WTC11 (cell line): ENCODE measurements around the gene NKPD1. TPM values are rescaled to one million over a fixed set of nuclear protein-coding genes. Genes with fewer than 3 reads are reported as not detected.
A peak's percentile ranks its signal among the peaks of the same experiment; 100 is the strongest.

ENCODE experiments used
- ATAC-seq: fragments of 200-7000 bp; cut with Tn5 transposase; 2 replicates; pipeline ENCODE4 v1.10.0; 2021; ENCODE audit warnings: mild to moderate bottlenecking, moderate library complexity
- CTCF ChIA-PET: fragments of 300-600 bp; sonication (Branson Sonifier 250); formaldehyde crosslinking; loops from one replicate; lab custom pipeline; 2021; ENCODE audit warnings: antibody characterized with exemption; lab: Charles Lee
- POLR2A ChIA-PET: fragments of 350-600 bp; sonication (Branson Sonifier 250); formaldehyde crosslinking; loops from one replicate; lab custom pipeline; 2021; ENCODE audit warnings: antibody characterized with exemption; lab: Charles Lee
- DNase-seq: peaks from one replicate; pipeline ENCODE4 v3.0.0; 2021; ENCODE audit warnings: low spot score
- H3K27ac Mint-ChIP-seq: 2 replicates; pipeline ENCODE4 v1.8.0; 2021; ENCODE audit warnings: mixed read lengths
- H3K27me3 Mint-ChIP-seq: 2 replicates; pipeline ENCODE4 v1.8.0; 2021; ENCODE audit warnings: low read depth, mild to moderate bottlenecking, moderate library complexity, mixed read lengths
- H3K36me3 Mint-ChIP-seq: 2 replicates; pipeline ENCODE4 v1.8.0; 2021; ENCODE audit warnings: mixed read lengths
- H3K4me1 Mint-ChIP-seq: 2 replicates; pipeline ENCODE4 v1.8.0; 2022; ENCODE audit warnings: mixed read lengths
- H3K4me3 Mint-ChIP-seq: 2 replicates; pipeline ENCODE4 v1.8.0; 2021; ENCODE audit warnings: mild to moderate bottlenecking, moderate library complexity, mixed read lengths
- H3K9me3 Mint-ChIP-seq: 2 replicates; pipeline ENCODE4 v1.8.0; 2021; ENCODE audit warnings: mixed read lengths
- ATF3 ChIP-seq: sonication (generic); formaldehyde crosslinking; conservative IDR thresholded peaks from 2 replicates; pipeline ENCODE4 v1.8.1; 2022; ENCODE audit warnings: mild to moderate bottlenecking, missing genetic modification reagents
- E2F4 ChIP-seq: sonication (generic); formaldehyde crosslinking; IDR thresholded peaks from 2 replicates; pipeline ENCODE4 v1.8.1; 2022; ENCODE audit warnings: low read depth, mild to moderate bottlenecking, moderate library complexity, missing genetic modification reagents, borderline replicate concordance
- ELF4 ChIP-seq: sonication (generic); formaldehyde crosslinking; IDR thresholded peaks from 2 replicates; pipeline ENCODE4 v1.8.1; 2022; ENCODE audit warnings: low read depth, mild to moderate bottlenecking, moderate library complexity, missing genetic modification reagents
- ETV6 ChIP-seq: sonication (generic); formaldehyde crosslinking; IDR thresholded peaks from 2 replicates; pipeline ENCODE4 v1.8.1; 2022; ENCODE audit warnings: mild to moderate bottlenecking, missing genetic modification reagents
- FOXP1 ChIP-seq: sonication (generic); formaldehyde crosslinking; IDR thresholded peaks from 2 replicates; pipeline ENCODE4 v1.8.0; 2022; ENCODE audit warnings: missing genetic modification reagents, mild to moderate bottlenecking, moderate library complexity, borderline replicate concordance
- IRF2 ChIP-seq: sonication (generic); formaldehyde crosslinking; IDR thresholded peaks from 2 replicates; pipeline ENCODE4 v1.8.0; 2022; ENCODE audit warnings: low read depth, missing genetic modification reagents, borderline replicate concordance
- JAZF1 ChIP-seq: fragments of 250-450 bp; sonication (Bioruptor Pico); IDR thresholded peaks from 2 replicates; pipeline ENCODE4 v1.9.0; 2021; ENCODE audit warnings: moderate library complexity, mild to moderate bottlenecking, inconsistent platforms
- MAX ChIP-seq: sonication (generic); formaldehyde crosslinking; IDR thresholded peaks from 2 replicates; pipeline ENCODE4 v1.8.0; 2022; ENCODE audit warnings: mild to moderate bottlenecking, missing genetic modification reagents
- MYBL2 ChIP-seq: sonication (generic); formaldehyde crosslinking; IDR thresholded peaks from 2 replicates; pipeline ENCODE4 v1.8.1; 2023; ENCODE audit warnings: mild to moderate bottlenecking, moderate library complexity, missing genetic modification reagents
- NFE2L1 ChIP-seq: sonication (generic); formaldehyde crosslinking; IDR thresholded peaks from 2 replicates; pipeline ENCODE4 v1.8.1; 2023; ENCODE audit warnings: missing genetic modification reagents
- SP1 ChIP-seq: sonication (generic); formaldehyde crosslinking; conservative IDR thresholded peaks from 2 replicates; pipeline ENCODE4 v1.8.1; 2022; ENCODE audit warnings: missing genetic modification reagents
- TCF7 ChIP-seq: sonication (generic); formaldehyde crosslinking; IDR thresholded peaks from 2 replicates; pipeline ENCODE4 v1.8.0; 2022; ENCODE audit warnings: mild to moderate bottlenecking, low read depth, missing genetic modification reagents, moderate library complexity
- TEAD4 ChIP-seq: sonication (generic); formaldehyde crosslinking; IDR thresholded peaks from 2 replicates; pipeline ENCODE4 v1.8.0; 2022; ENCODE audit warnings: mild to moderate bottlenecking, missing genetic modification reagents
- TP53 ChIP-seq: sonication (generic); formaldehyde crosslinking; IDR thresholded peaks from 2 replicates; pipeline ENCODE4 v1.8.1; 2023; ENCODE audit warnings: mild to moderate bottlenecking, missing genetic modification reagents
- USF2 ChIP-seq: sonication (generic); formaldehyde crosslinking; IDR thresholded peaks from 2 replicates; pipeline ENCODE4 v1.8.1; 2023; ENCODE audit warnings: mild to moderate bottlenecking, missing genetic modification reagents, moderate library complexity
- ZBTB43 ChIP-seq: sonication (generic); formaldehyde crosslinking; IDR thresholded peaks from 2 replicates; pipeline ENCODE4 v1.8.1; 2023; ENCODE audit warnings: mild to moderate bottlenecking, missing genetic modification reagents
- ZNF121 ChIP-seq: sonication (generic); formaldehyde crosslinking; IDR thresholded peaks from 2 replicates; pipeline ENCODE4 v1.8.0; 2023; ENCODE audit warnings: missing genetic modification reagents
- ZNF138 ChIP-seq: sonication (generic); formaldehyde crosslinking; conservative IDR thresholded peaks from 2 replicates; pipeline ENCODE4 v1.8.1; 2022; ENCODE audit warnings: mild to moderate bottlenecking, moderate library complexity, missing genetic modification reagents
- ZNF219 ChIP-seq: sonication (generic); formaldehyde crosslinking; IDR thresholded peaks from 2 replicates; pipeline ENCODE4 v1.8.0; 2023; ENCODE audit warnings: missing genetic modification reagents, mild to moderate bottlenecking, borderline replicate concordance
- ZNF396 ChIP-seq: fragments of 250-450 bp; sonication (Bioruptor Pico); IDR thresholded peaks from 2 replicates; pipeline ENCODE4 v1.8.0; 2021; ENCODE audit warnings: mild to moderate bottlenecking, moderate library complexity, borderline replicate concordance
- ZNF423 ChIP-seq: fragments of 250-450 bp; sonication (Bioruptor Pico); IDR thresholded peaks from 2 replicates; pipeline ENCODE4 v2.1.2; 2022; ENCODE audit warnings: mild to moderate bottlenecking, moderate library complexity
- ZNF512 ChIP-seq: sonication (generic); formaldehyde crosslinking; IDR thresholded peaks from 2 replicates; pipeline ENCODE4 v1.8.1; 2022; ENCODE audit warnings: missing genetic modification reagents, borderline replicate concordance
- total RNA-seq: library from RNA; stranded (reverse); gene quantifications from 3 replicates; pipeline ENCODE4 v1.2.3, GENCODE V29; 2021
- TF ChIP-seq, protein P1 (sequence below): sonication (generic); formaldehyde crosslinking; IDR thresholded peaks from 2 replicates; pipeline ENCODE4 v1.8.0; 2022; ENCODE audit warnings: mild to moderate bottlenecking, missing genetic modification reagents
- TF ChIP-seq, protein P2 (sequence below): sonication (generic); formaldehyde crosslinking; IDR thresholded peaks from 2 replicates; pipeline ENCODE4 v1.8.0; 2022; ENCODE audit warnings: mild to moderate bottlenecking, missing genetic modification reagents

The NKPD1 gene
- total RNA-seq, 1 experiment from 2014 or later: 0.57 TPM

GRCh38 chr19:45154064-45154827 lies 6.5 kb downstream of the NKPD1 start:
- Mint-ChIP-seq H3K4me1 (peaks cover 15% of the 10 kb centered on the region), H3K36me3 (no peaks in the 10 kb centered on the region), H3K9me3 (no peaks in the 10 kb centered on the region), H3K4me3 (peak overlapping the region; percentile 68), H3K27ac (no peak overlapping the region; the same call in 1 of the 2 replicates), H3K27me3 (peaks cover 63% of the 10 kb centered on the region)
- ATAC-seq (no peak), DNase-seq (no peak)
- POLR2A ChIA-PET: no interaction called here
- TF ChIP-seq ZNF121 (CRISPR knock-in tag) (peak; percentile 66; the same call in 1 of the 2 replicates), IRF2 (CRISPR knock-in tag) (no peak), ZNF512 (no peak), ZNF138 (no peak)
- CTCF ChIA-PET: interaction anchor here (0.9 to 3.4 kb wide), 9 partner anchors 8 to 184 kb away, joined by 3 to 21 read pairs (median 8); partner anchors contain the start of genes BLOC1S3 and TRAPPC6A

DNA sequence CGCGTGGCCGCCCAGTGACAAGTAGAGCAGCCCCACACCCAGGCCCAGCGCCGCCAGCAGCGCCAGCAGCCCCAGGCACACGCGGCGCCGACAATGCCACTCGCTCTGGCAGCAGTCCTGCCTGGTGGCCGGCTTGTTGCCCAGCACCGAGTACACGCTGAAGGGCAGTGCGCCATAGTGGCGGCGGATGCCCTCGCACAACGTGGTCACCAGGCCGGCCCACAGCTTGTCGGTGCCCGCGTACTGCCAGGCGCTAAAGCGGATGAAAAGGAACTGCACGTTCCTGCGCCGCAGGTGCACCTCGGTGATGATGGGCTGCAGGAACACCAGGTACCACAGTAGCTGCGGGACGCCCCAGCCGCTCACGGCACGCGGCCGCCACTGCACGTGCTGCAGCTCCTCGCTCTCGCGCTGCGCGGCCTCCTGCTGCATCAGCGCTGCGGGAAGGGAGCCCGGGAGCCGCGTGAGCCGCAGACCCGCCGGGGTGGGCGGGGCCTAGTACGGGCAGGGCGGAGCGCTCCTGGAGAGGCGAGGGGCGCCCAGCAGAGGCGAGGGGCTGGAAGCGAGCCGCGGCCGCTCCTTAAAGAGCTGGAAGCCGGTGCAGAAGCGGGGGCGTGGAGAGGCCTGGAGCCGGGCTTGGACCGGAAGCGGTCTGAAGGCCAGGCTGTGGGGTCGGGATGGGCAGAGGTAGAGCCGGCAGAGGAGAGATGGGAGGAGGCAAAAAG lies 7.3 kb downstream of the NKPD1 start:
- Mint-ChIP-seq H3K27ac (no peak overlapping the region), H3K36me3 (no peaks in the 10 kb centered on the region), H3K4me3 (peak overlapping the region; percentile 68), H3K4me1 (peaks cover 15% of the 10 kb centered on the region), H3K9me3 (no peaks in the 10 kb centered on the region), H3K27me3 (peaks cover 63% of the 10 kb centered on the region)
- ChIA-PET CTCF (interaction anchor here (0.6 to 3.4 kb wide), 15 partner anchors 9 to 185 kb away, joined by 3 to 21 read pairs (median 8); partner anchors contain the start of genes BLOC1S3 and TRAPPC6A), POLR2A (no interaction called here)
- DNase-seq (peak; percentile 78), ATAC-seq (peak; percentile 68)
- TF ChIP-seq USF2 (peak; percentile 44; the same call in 1 of the 2 replicates), TP53 (CRISPR knock-in tag) (0 out of 2 replicates have a peak, but pooled peaks have one; percentile 57), TCF7 (peak; percentile 88; the same call in 1 of the 2 replicates), JAZF1 (CRISPR knock-in tag) (no peak), FOXP1 (CRISPR knock-in tag) (peak; percentile 93), ETV6 (CRISPR knock-in tag) (peak; percentile 6; the same call in 1 of the 2 replicates), MYBL2 (CRISPR knock-in tag) (peak; percentile 83), ZBTB43 (CRISPR knock-in tag) (peak; percentile 82; the same call in 1 of the 2 replicates), ATF3 (CRISPR knock-in tag) (peak; percentile 73; the same call in 1 of the 2 replicates), ZNF423 (peak; percentile 96), MAX (CRISPR knock-in tag) (peak; percentile 91), ELF4 (CRISPR knock-in tag) (no peak), ZNF219 (CRISPR knock-in tag) (no peak), ZNF396 (CRISPR knock-in tag) (no peak), NFE2L1 (CRISPR knock-in tag) (peak; percentile 71), TEAD4 (CRISPR knock-in tag) (no peak), E2F4 (CRISPR knock-in tag) (peak; percentile 32; the same call in 1 of the 2 replicates), ZNF121 (CRISPR knock-in tag) (0 out of 2 replicates have a peak, but pooled peaks have one; percentile 3), SP1 (CRISPR knock-in tag) (peak; percentile 85)
- TF ChIP-seq, protein P1, sequence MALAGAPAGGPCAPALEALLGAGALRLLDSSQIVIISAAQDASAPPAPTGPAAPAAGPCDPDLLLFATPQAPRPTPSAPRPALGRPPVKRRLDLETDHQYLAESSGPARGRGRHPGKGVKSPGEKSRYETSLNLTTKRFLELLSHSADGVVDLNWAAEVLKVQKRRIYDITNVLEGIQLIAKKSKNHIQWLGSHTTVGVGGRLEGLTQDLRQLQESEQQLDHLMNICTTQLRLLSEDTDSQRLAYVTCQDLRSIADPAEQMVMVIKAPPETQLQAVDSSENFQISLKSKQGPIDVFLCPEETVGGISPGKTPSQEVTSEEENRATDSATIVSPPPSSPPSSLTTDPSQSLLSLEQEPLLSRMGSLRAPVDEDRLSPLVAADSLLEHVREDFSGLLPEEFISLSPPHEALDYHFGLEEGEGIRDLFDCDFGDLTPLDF (CRISPR knock-in tag): 0 out of 2 replicates have a peak, but pooled peaks have one; percentile 79
- TF ChIP-seq, protein P2, sequence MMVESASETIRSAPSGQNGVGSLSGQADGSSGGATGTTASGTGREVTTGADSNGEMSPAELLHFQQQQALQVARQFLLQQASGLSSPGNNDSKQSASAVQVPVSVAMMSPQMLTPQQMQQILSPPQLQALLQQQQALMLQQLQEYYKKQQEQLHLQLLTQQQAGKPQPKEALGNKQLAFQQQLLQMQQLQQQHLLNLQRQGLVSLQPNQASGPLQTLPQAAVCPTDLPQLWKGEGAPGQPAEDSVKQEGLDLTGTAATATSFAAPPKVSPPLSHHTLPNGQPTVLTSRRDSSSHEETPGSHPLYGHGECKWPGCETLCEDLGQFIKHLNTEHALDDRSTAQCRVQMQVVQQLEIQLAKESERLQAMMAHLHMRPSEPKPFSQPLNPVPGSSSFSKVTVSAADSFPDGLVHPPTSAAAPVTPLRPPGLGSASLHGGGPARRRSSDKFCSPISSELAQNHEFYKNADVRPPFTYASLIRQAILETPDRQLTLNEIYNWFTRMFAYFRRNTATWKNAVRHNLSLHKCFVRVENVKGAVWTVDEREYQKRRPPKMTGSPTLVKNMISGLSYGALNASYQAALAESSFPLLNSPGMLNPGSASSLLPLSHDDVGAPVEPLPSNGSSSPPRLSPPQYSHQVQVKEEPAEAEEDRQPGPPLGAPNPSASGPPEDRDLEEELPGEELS: peak; percentile 81
